NB4 (cell line): ENCODE measurements around the gene YARS2.

Experiments used
- CTCF ChIP-seq: IDR thresholded peaks from one replicate; pipeline ENCODE4 v1.5.1; 2012; ENCODE audit warnings: low read depth, low read length
- MYC ChIP-seq: IDR thresholded peaks from 2 replicates; pipeline ENCODE4 v1.6.1; 2011; ENCODE audit warnings: low read depth, low read length
- POLR2A ChIP-seq: IDR thresholded peaks from 2 replicates; pipeline ENCODE4 v1.6.1; 2011; ENCODE audit warnings: mild to moderate bottlenecking; ENCODE audit not compliant: insufficient read length; ENCODE audit errors: extremely low read depth

GRCh38 chr12:32737715-32738114, 18.0 kb downstream of the YARS2 start:
- TF ChIP-seq POLR2A = no peak
- no peak for TF ChIP-seq CTCF
- no peak for TF ChIP-seq MYC
